ENCODE results near the gene MXD1.
"Not testable (repeated sequence)": the region's sequence is repeated elsewhere in the genome, so short reads cannot be mapped to it uniquely, and the experiment has no call there.

The MXD1 gene

GRCh38 chr2:69950241-69950640 is 35.3 kb downstream of the MXD1 start:
- DNase-seq (ENCODE audit: extremely low spot score, insufficient read length, low read depth) (no peak), FAIRE-seq (no peak)

GRCh38 chr2:69950671-69951070 is 35.8 kb downstream of the MXD1 start:
- not testable (repeated sequence) for FAIRE-seq; DNase-seq (ENCODE audit: extremely low spot score, insufficient read length, low read depth)

- DNase-seq (ENCODE audit: extremely low spot score, insufficient read length, low read depth) (no peak), FAIRE-seq (no peak)
Observed at GRCh38 chr2:69952336-69953115, 37.6 kb downstream of the MXD1 start.

GRCh38 chr2:69954084-69954483 is 39.2 kb downstream of the MXD1 start:
- DNase-seq (ENCODE audit: extremely low spot score, insufficient read length, low read depth) (no peak), FAIRE-seq (no peak)

- FAIRE-seq (no peak), DNase-seq (ENCODE audit: extremely low spot score, insufficient read length, low read depth) (no peak)
Observed at GRCh38 chr2:69955029-69955428, 40.1 kb downstream of the MXD1 start.

GRCh38 chr2:69956475-69956979 is 41.6 kb downstream of the MXD1 start:
- FAIRE-seq (no peak), DNase-seq (ENCODE audit: extremely low spot score, insufficient read length, low read depth) (no peak)

- DNase-seq (ENCODE audit: extremely low spot score, insufficient read length, low read depth), result no peak
- FAIRE-seq, result no peak
Observed at GRCh38 chr2:69957965-69958364, 43.1 kb downstream of the MXD1 start.

GRCh38 chr2:69958480-69958879 is 43.6 kb downstream of the MXD1 start:
- no peak for FAIRE-seq
- no peak for DNase-seq (ENCODE audit: extremely low spot score, insufficient read length, low read depth)

GRCh38 chr2:69959425-69959824 is 44.5 kb downstream of the MXD1 start:
- FAIRE-seq (no peak), DNase-seq (ENCODE audit: extremely low spot score, insufficient read length, low read depth) (no peak)

GRCh38 chr2:69960821-69961220 is 45.9 kb downstream of the MXD1 start:
- DNase-seq (ENCODE audit: extremely low spot score, insufficient read length, low read depth), result no peak
- FAIRE-seq, result no peak

- FAIRE-seq (no peak), DNase-seq (ENCODE audit: extremely low spot score, insufficient read length, low read depth) (no peak)
Observed at GRCh38 chr2:69961496-69961895, 46.6 kb downstream of the MXD1 start, which contains the start of gene ASPRV1. Gene ASPRV1 (minus strand): TSS chr2:69961631. CDS start chr2:69961436, 195 bp downstream.

GRCh38 chr2:69962986-69963730 is 48.2 kb downstream of the MXD1 start:
- FAIRE-seq (no peak), DNase-seq (ENCODE audit: extremely low spot score, insufficient read length, low read depth) (no peak)

- no peak for FAIRE-seq
Observed at GRCh38 chr2:69964353-69964841, 49.5 kb downstream of the MXD1 start.

GRCh38 chr2:69965756-69966445 is 51.0 kb downstream of the MXD1 start:
- FAIRE-seq (no peak), DNase-seq (ENCODE audit: extremely low spot score, insufficient read length, low read depth) (no peak)

More at GRCh38 chr2:69964353-69964841, 49.5 kb downstream of the MXD1 start:
- DNase-seq (ENCODE audit: extremely low spot score, insufficient read length, low read depth), result no peak

- DNase-seq (ENCODE audit: extremely low spot score, insufficient read length, low read depth), result no peak
- FAIRE-seq, result no peak
Observed at GRCh38 chr2:69966496-69966895, 51.6 kb downstream of the MXD1 start.

- DNase-seq (ENCODE audit: extremely low spot score, insufficient read length, low read depth) (no peak), FAIRE-seq (no peak)
Observed at GRCh38 chr2:69968609-69969008, 53.7 kb downstream of the MXD1 start.

GRCh38 chr2:69969126-69969983 is 54.4 kb downstream of the MXD1 start:
- no peak for DNase-seq (ENCODE audit: extremely low spot score, insufficient read length, low read depth)
- FAIRE-seq, result no peak

- DNase-seq (ENCODE audit: extremely low spot score, insufficient read length, low read depth) (no peak), FAIRE-seq (no peak)
Observed at GRCh38 chr2:69969991-69970390, 55.1 kb downstream of the MXD1 start.

- DNase-seq (ENCODE audit: extremely low spot score, insufficient read length, low read depth), result no peak
- FAIRE-seq, result no peak
Observed at GRCh38 chr2:69972822-69973221, 57.9 kb downstream of the MXD1 start.
